Raji (cell line): ENCODE results near the gene MIF4GD.

Source experiments
- POLR2A ChIP-seq: IDR thresholded peaks from 2 replicates; pipeline ENCODE4 v1.6.1; 2011; ENCODE audit warnings: low read depth, low read length, control low read depth; ENCODE audit not compliant: insufficient read depth

The MIF4GD gene, protein sequence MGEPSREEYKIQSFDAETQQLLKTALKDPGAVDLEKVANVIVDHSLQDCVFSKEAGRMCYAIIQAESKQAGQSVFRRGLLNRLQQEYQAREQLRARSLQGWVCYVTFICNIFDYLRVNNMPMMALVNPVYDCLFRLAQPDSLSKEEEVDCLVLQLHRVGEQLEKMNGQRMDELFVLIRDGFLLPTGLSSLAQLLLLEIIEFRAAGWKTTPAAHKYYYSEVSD

DNA sequence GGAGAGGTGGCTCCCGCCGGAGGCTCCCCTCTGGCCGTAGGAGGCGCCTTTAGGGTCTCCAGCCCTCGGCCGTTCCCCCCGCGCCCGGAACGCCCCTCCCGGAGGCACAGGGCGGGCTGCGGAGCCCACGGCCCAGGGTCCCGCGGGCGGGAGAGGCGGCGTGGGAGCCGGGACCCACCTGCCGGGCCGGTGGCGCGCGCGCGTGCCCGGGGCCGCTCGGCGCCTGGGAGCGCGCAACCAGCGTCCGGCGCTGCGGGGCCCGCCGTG lies at the start of gene MIF4GD:
Gene MIF4GD, minus strand, starts transcription at position 266 of the 267 bp plus-strand sequence. CDS start 1,036 bp downstream, outside the sequence.
- no peak; the same call in 1 of the 2 replicates for TF ChIP-seq POLR2A

DNA sequence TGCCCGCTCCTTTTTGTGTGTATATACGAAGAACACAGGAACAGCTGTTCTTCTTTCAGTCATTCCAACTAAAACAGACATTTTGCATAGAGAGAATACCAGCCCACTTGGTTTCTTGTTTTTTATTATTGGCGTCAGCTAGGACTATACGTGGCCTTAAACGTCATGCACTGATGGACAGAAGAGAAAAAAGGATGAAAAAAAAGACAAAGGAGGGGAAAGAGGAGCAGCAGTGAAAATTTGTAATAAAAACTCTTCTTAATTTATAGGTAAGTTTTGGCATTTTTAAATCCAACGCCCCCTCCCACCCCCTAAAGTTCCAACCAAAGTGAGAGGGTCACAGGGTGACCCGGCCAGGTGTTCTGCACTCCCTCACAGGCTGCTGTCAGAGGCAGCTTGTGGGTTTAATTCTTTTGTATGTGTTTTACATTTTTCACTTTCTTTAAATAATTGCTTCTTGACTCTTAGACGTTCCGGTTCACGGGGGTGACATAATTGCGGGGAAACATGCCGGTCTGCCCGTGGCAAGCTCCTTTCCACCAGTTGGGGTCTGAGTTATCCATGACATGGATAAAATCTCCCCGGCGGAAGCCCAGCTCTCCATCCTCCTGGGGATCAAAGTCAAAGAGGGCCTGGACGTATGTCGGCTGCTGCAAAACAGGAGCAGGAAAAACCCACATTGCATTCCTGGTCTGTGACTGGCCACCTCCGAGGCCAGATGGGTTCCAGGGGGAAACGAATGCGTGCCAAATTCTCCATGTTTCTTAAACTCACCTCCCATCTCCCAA lies 49.1 kb upstream of the MIF4GD start:
- TF ChIP-seq POLR2A: no peak

DNA sequence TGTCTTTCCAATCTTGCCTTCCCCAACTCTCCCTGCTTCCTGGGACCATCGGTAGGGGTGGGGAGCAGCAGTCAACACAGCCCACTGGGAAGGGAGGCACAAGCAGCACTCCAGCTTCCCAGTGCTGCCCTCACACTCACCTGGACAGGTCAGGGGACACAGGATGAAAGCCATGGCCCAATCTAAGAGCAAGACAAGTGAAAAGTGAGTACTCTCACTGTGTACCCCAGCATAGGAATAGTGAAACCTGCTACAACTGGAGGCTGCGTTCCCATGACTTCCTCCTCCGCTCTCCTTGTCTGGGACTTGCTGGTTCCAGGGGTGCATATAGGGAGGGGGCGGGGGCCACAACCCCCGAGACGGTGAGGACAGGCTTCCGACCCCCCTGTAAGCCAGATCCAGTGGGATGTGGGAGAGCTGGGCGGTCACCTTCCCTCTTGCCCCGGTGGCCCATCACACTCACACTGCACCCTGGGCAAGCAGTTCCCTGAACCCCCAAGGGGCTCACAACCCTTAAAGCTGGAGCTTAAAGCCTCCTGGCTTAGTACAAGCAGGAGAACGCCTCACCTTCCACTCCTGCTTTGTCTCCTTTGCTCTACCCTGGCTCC lies 47.7 kb upstream of the MIF4GD start:
- TF ChIP-seq POLR2A: no peak

DNA sequence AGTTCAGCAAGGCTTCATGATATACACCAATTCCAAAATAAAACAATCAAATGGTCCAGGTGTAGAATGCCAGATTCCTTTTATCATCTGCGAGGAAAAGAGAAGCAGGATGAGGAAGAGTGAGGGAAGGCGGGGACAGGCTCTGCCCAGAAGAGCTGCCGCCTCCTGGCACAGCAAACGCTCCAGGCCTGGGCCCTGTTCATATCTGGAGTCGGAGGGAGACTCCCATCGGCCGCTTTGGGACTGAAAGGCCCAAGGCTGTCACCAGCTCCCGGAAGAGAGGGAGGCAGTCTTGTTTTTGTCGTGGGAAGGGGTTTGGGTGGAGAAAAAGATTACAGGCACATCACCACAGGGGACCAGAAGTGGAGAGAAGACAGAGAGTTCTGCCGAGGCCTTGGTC lies 47.2 kb upstream of the MIF4GD start:
- no peak for TF ChIP-seq POLR2A

DNA sequence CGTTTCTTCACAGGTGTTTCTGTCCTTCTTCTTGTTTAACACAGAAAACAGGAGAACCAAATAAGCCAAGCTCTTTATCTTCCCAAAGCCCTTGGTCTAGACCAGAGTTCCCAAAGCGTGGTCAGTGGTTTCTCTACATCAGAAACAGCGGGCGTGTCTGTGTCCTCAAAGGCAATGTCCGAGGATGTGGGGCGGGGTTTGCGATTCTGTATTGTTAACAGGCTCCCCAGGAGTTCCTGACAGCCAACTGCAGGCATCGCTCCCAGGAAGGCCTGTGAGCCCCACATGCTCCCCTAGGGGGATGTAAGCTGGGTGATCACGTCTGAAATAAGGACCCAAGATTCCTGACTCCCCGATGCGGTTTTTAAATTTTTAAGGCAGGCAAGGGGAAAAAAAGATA lies 46.6 kb upstream of the MIF4GD start:
- TF ChIP-seq POLR2A: no peak

DNA sequence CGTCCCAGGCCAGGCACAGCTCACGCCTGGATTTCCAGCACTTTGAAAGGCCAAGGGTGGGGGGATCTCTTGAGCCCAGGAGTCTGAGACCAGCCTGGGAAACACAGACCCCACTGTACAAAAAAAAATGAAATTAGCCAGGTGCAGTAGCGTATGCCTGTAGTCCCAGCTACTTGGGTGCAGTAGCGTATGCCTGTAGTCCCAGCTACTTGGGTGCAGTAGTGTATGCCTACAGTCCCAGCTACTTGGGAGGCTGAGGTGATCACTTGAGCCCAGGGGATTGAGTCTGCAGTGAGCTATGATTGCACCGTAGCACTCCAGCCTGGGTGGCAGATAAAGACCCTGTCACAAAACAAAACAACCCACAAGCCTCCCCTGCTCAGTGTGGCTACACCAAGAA lies 45.2 kb upstream of the MIF4GD start:
- TF ChIP-seq POLR2A: no peak

DNA sequence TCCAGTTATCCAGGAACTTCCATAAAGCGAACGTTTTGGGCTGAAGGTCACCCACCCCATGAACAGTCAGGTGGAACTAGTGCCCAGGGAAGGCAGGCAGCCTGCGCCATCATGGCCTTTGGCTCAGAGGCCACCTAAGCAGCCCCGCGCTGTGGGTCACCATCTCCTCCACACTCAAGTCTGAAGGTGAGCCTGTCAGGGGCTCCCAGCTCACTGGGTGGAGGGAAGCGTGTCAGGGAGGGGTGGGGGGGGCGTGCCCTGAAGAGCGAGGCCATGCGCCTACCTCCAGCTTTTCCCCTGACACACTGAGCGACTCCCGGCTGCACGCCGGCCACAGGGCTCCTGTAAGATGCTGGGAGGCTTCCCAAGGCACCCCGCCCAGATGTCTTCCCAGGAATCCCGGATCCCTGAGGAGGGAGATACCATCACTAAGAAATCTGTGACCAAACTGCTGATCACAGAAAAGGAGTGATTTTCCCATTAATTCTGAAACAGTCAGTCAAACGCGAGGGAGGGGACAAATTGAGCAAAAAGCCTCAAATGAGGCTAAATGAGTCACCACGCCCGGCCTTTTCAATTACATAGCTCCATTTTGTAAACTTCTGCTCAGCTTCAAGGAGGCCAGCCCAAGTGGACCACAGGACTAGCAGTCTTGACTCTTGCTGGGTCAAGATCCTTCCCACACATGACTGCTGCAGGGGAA lies 44.7 kb upstream of the MIF4GD start:
- TF ChIP-seq POLR2A: no peak

DNA sequence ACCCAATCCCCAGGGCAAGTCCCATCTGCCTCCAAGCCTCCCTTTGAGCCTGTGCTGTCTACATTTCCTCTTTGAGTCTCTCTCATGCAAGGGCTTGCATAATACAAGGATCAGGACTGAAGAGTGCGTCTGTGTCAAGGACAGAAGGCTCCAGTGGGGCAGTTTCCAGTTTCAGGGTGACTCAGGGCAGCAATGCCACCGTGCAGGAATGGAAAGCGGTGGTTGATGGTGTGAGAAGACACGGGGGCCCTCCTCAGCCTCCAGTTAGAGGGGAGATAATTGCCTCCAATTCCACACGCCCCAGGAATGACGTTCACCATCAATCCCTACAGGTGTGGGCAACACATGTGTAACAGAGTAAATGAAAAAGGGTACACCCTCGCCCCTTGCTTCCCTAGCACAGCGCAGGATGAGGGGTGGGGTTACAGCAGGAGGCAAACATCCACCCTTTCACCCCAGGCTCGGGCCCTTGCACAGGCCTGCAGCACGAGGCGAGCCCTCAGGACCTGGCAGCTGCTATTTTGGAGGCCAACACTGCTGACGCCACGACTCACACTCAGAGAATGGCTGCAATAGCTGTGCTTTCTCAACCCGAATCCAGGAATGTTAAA lies 43.0 kb upstream of the MIF4GD start:
- TF ChIP-seq POLR2A: no peak

DNA sequence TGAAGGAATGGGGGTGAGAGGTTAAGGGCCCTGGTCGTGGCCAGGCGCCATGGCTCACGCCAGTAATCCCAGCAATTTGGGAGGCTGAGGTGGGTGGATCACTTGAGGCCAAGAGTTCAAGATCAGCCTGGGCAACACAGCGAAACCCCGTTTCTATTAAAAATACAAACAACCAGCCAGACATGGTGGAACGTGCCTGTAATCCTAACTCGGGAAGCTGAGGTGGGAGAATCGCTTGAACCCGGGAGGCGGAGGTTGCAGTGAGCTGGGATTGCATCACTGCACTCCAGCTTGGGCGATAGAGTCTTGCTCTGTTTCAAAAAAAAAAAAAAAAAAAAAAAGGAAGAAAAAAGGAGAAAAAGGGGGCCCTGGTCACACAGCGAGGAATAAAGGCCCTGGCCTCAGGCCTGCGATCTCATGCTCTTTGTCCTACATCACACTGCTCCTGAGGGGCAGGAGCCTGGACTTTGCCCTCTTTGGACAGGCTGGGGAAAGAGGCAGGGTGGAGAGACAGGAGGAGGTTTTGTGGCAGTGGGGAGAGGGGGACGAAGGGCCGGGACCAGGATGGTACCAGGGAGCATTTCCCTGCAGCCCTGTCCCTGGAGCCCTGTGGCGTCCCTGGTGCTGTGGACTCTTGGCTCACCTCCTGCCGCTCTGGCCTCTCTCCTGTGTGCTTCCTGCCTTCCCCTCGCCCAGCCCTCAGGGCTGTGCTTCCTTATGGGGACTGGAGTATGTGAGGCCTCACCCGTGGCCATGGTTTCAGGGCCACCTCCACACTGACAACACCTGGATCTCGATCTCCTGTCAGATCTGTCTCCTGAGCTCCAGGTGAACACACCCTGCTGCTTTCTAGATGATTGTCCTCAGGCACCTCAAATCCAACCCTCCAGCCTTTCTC lies 38.0 kb upstream of the MIF4GD start:
- no peak for TF ChIP-seq POLR2A

DNA sequence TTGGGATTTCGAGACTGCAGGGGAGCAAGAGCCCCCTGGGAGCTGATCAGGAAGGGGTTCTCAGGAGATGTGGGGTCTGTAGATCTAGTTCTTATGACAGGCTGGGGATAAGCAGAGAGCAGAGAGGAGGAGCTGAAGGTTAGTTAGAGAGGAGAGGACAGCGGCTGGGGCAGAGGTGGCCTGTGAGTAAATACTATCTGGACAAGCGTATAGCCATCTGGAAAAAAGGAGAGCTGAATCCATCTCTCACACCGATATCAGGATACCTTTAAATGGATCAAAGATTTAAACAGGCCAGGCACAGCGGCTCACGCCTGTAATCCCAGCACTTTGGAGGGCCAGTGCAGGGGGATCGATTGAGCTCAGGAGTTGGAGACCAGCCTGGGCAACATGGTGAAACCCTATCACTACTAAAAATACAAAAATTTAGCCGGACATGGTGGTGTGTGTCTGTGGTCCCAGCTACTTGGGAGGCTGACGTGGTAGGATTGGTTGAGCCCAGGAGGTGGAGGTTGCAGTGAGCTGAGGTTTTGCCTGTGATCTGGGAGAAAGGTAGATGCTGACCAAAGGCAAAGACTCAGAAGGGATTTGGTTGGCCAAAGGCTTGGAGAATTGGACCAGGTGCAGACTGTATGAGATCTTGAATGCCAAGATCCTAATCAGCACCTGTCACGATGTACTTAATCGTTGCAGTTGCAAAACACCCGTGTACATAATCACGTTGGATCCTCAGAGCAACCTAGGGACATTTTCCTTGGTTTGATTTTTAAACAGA lies 37.1 kb upstream of the MIF4GD start:
- no peak for TF ChIP-seq POLR2A

DNA sequence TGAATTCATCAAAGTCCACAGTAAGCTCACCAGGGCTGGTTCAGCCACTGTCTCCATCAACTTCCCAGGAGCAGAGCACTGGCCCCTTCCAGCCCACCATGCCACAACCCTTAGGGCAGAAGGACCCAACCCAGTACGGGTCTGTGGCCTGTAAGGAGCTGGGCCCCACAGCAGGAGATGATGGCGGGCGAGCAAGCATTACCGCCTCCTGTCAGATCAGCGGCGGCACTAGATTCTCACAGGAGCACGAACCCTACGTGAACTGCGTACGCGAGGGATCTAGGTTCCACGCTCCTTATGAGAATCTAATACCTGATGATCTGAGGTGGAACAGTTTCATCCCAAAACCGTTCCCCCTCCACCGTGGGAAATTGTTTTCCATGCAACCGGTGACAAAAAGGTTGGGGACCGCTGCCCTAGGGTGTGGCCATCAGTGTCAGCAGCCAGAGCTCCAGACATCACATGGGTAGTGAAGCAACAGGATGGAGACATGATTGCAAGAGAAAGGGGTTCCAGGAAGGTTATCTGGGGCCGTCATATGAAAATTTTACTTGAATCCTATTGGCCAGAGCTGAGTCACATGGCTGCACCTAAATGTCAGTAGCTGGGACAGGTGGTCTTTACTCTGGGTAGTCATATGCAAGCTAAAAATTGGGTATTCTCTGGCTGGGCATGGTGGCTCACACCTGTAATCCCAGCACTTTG lies 30.6 kb upstream of the MIF4GD start:
- TF ChIP-seq POLR2A: no peak

DNA sequence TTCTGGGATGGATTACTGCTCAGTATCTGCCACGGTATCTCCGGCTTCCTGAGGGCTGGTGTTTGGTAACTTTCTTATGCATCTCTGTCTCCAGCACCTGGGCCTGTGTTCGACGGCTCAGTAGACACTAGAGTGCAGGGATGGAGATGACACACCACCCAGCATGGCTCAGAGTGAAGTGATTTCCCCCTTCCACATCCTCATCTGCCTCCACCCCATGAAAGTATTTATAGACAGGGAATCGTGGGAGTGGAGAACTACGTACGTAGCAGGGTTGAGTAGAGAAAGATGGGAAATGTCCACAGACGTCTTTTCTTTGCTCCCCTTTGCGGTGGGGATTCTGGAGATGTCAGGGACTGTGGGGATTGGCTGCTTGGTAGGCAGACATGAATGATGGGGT lies 30.0 kb upstream of the MIF4GD start:
- no peak for TF ChIP-seq POLR2A

DNA sequence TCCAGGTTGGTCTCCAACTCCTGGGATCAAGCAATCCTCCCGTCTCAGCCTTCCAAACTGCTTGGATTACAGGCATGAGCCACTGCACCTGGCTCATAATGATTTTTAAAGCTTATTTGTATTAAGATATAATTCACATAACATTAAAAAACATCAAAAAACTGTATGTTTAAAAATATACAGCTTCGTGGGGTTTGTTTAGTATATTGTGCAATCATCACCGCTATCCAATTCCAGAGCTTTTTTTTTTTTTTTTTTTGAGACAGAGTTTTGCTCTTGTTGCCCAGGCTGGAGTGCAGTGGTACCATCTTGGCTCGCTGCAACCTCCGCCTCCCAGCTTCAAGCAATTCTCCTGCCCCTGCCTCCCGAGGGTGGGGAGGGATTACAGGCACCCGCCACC lies 29.2 kb upstream of the MIF4GD start:
- TF ChIP-seq POLR2A: no peak
